PC-3 (cell line): ENCODE measurements around the gene ACTR1B. TPM values are rescaled to one million over a fixed set of nuclear protein-coding genes. Genes with fewer than 3 reads are reported as not detected.
"Not testable (repeated sequence)": the region's sequence is repeated elsewhere in the genome, so short reads cannot be mapped to it uniquely, and the experiment has no call there.

Experiments
- ATAC-seq: fragments of 200-7000 bp; cut with Tn5 transposase; 2 replicates; pipeline ENCODE4 v1.9.1; 2020; ENCODE audit warnings: mild to moderate bottlenecking, moderate library complexity
- BruUV-seq: library from RNA; stranded (reverse); fragments of 400-500 nt; replicated peaks from 2 replicates; lab custom pipeline; 2021; lab: Mats Ljungman, UMichigan
- CTCF ChIA-PET: fragments of 300-600 bp; sonication (Branson Sonifier 250); formaldehyde crosslinking; loops from one replicate; lab custom pipeline; 2022; ENCODE audit warnings: antibody characterized with exemption; lab: Charles Lee
- POLR2A ChIA-PET: fragments of 300-600 bp; sonication (Branson Sonifier 250); formaldehyde crosslinking; loops from one replicate; lab custom pipeline; 2022; ENCODE audit warnings: antibody characterized with exemption; ENCODE audit not compliant: unreplicated experiment; lab: Charles Lee
- DNase-seq: peaks from one replicate; pipeline ENCODE4 v3.0.0-alpha.2; 2015
- H2AFZ ChIP-seq: fragments of 300-600 bp; sonication (generic); 2 replicates; pipeline ENCODE4 v1.6.0; 2016; ENCODE audit warnings: antibody characterized with exemption, low read length
- H3F3A ChIP-seq: fragments of 300-600 bp; sonication (generic); one replicate; pipeline ENCODE4 v1.6.0; 2017; ENCODE audit warnings: antibody characterized with exemption, low read length, control low read depth, mild to moderate bottlenecking; ENCODE audit not compliant: unreplicated experiment
- H3K27ac ChIP-seq: fragments of 300-600 bp; sonication (generic); 2 replicates; pipeline ENCODE4 v1.5.1; 2016; ENCODE audit warnings: mild to moderate bottlenecking, low read length
- H3K27me3 ChIP-seq: fragments of 300-600 bp; sonication (generic); 2 replicates; pipeline ENCODE4 v1.6.1; 2016; ENCODE audit warnings: low read length, mixed read lengths
- H3K36me3 ChIP-seq: fragments of 300-600 bp; sonication (generic); 2 replicates; pipeline ENCODE4 v1.6.1; 2016; ENCODE audit warnings: low read depth, mixed run types, low read length, mixed read lengths
- H3K4me1 ChIP-seq: fragments of 300-600 bp; sonication (generic); 2 replicates; pipeline ENCODE4 v1.5.1; 2016; ENCODE audit warnings: low read length; ENCODE audit not compliant: insufficient read depth
- H3K4me2 ChIP-seq: fragments of 300-600 bp; sonication (generic); 2 replicates; pipeline ENCODE4 v1.6.0; 2016; ENCODE audit warnings: low read length
- H3K4me3 ChIP-seq: fragments of 300-600 bp; sonication (generic); 2 replicates; pipeline ENCODE4 v1.5.1; 2016; ENCODE audit warnings: mild to moderate bottlenecking, low read length, mixed read lengths
- H3K79me2 ChIP-seq: fragments of 300-600 bp; sonication (generic); 2 replicates; pipeline ENCODE4 v1.6.1; 2017; ENCODE audit warnings: low read length, mixed read lengths
- H3K9ac ChIP-seq: fragments of 300-600 bp; sonication (generic); 2 replicates; pipeline ENCODE4 v1.6.0; 2016; ENCODE audit warnings: mild to moderate bottlenecking, low read length
- H3K9me2 ChIP-seq: fragments of 300-600 bp; sonication (generic); replicated peaks from 2 replicates; pipeline ENCODE4 v1.6.1; 2016; ENCODE audit warnings: mixed run types, low read length, mixed read lengths
- H3K9me3 ChIP-seq: fragments of 300-600 bp; sonication (generic); 2 replicates; pipeline ENCODE4 v1.6.1; 2016; ENCODE audit warnings: low read length, mixed read lengths
- H4K20me1 ChIP-seq: fragments of 300-600 bp; sonication (generic); 2 replicates; pipeline ENCODE4 v1.6.1; 2016; ENCODE audit warnings: low read length, mixed read lengths
- CTCF ChIP-seq: fragments of 300-600 bp; sonication (generic); conservative IDR thresholded peaks from 2 replicates; pipeline ENCODE4 v1.5.1; 2017; ENCODE audit warnings: antibody characterized with exemption, low read depth, mild to moderate bottlenecking, low read length
- EZH2 ChIP-seq: fragments of 300-600 bp; sonication (generic); IDR thresholded peaks from one replicate; pipeline ENCODE4 v1.6.1; 2017; ENCODE audit warnings: antibody characterized with exemption, mild to moderate bottlenecking, low read length; ENCODE audit not compliant: unreplicated experiment
- EZH2phosphoT487 ChIP-seq: fragments of 300-600 bp; sonication (generic); IDR thresholded peaks from 2 replicates; pipeline ENCODE4 v1.6.1; 2018; ENCODE audit warnings: mild to moderate bottlenecking, antibody characterized with exemption, low read length, borderline replicate concordance
- intact Hi-C: fragments of 100-400 bp; cut with micrococcal nuclease; formaldehyde crosslinking; loops from 2 replicates; pipeline ENCODE4 v1.9.0; 2023
- total RNA-seq: library from RNA; depleted of rRNA; stranded (reverse); fragments of >200 nt; gene quantifications from 2 replicates; pipeline ENCODE4 v1.2.3, GENCODE V29; 2014

ACTR1B gene
- total RNA-seq, 1 experiment from 2014 or later = 27.0 TPM

- H3K27ac ChIP-seq, DNase-seq, H3K27me3 ChIP-seq, H3K79me2 ChIP-seq, CTCF ChIA-PET, H3K9me3 ChIP-seq, POLR2A ChIA-PET, H3K4me2 ChIP-seq, intact Hi-C loops, H3K4me3 ChIP-seq, H4K20me1 ChIP-seq, ATAC-seq, H3K4me1 ChIP-seq, BruUV-seq, H3K36me3 ChIP-seq, H3F3A ChIP-seq, H2AFZ ChIP-seq, H3K9me2 ChIP-seq, H3K9ac ChIP-seq: not testable (repeated sequence)
Measured at GRCh38 chr2:97622976-97623375, 40.9 kb downstream of the ACTR1B start.

GRCh38 chr2:97620492-97620891, 43.4 kb downstream of the ACTR1B start:
- H4K20me1 ChIP-seq, H3K79me2 ChIP-seq, H3K9me2 ChIP-seq, H2AFZ ChIP-seq, H3K4me2 ChIP-seq, H3K4me3 ChIP-seq, POLR2A ChIA-PET, H3F3A ChIP-seq, H3K27ac ChIP-seq, BruUV-seq, ATAC-seq, DNase-seq, H3K27me3 ChIP-seq, H3K9me3 ChIP-seq, H3K9ac ChIP-seq, H3K36me3 ChIP-seq, H3K4me1 ChIP-seq, intact Hi-C loops, CTCF ChIA-PET: not testable (repeated sequence)

- H3K9ac ChIP-seq, H3K9me2 ChIP-seq, H3K79me2 ChIP-seq, intact Hi-C loops, H4K20me1 ChIP-seq, H3K36me3 ChIP-seq, H3K4me2 ChIP-seq, DNase-seq, POLR2A ChIA-PET, H3K27ac ChIP-seq, H3F3A ChIP-seq, H3K4me1 ChIP-seq, H3K4me3 ChIP-seq, H3K27me3 ChIP-seq, BruUV-seq, CTCF ChIA-PET, H2AFZ ChIP-seq, H3K9me3 ChIP-seq: not testable (repeated sequence)
- peak; percentile 94 for ATAC-seq
Measured at GRCh38 chr2:97618939-97619827, 44.7 kb downstream of the ACTR1B start.

- TF ChIP-seq CTCF (no peak), EZH2phosphoT487 (no peak), EZH2 (no peak)
- no peak for DNase-seq
- Histone ChIP-seq H3F3A (no peaks in the 10 kb centered on the region), H3K27me3 (no peaks in the 10 kb centered on the region), H2AFZ (no peak overlapping the region), H3K9me3 (no peaks in the 10 kb centered on the region), H3K79me2 (no peaks in the 10 kb centered on the region), H3K27ac (no peak overlapping the region), H3K9me2 (no peaks in the 10 kb centered on the region), H3K4me1 (peaks cover 4% of the 10 kb centered on the region; the same call in 1 of the 2 replicates), H3K4me2 (no peak overlapping the region), H4K20me1 (no peaks in the 10 kb centered on the region), H3K9ac (no peak overlapping the region), H3K36me3 (no peaks in the 10 kb centered on the region), H3K4me3 (no peak overlapping the region)
- ChIA-PET POLR2A (no interaction called here), CTCF (no interaction called here)
- intact Hi-C loops = no loop called here
- ATAC-seq = no peak
- BruUV-seq = no TSS peak
Measured at GRCh38 chr2:97617911-97618310, 45.9 kb downstream of the ACTR1B start.

GRCh38 chr2:97615746-97616145, 48.1 kb downstream of the ACTR1B start:
- DNase-seq, H3F3A ChIP-seq, H3K36me3 ChIP-seq, H3K9ac ChIP-seq, H3K4me2 ChIP-seq, intact Hi-C loops, H3K4me3 ChIP-seq, POLR2A ChIA-PET, H2AFZ ChIP-seq, H3K79me2 ChIP-seq, H3K27me3 ChIP-seq, H3K9me2 ChIP-seq, H4K20me1 ChIP-seq, BruUV-seq, H3K9me3 ChIP-seq, H3K27ac ChIP-seq, H3K4me1 ChIP-seq, CTCF ChIA-PET: not testable (repeated sequence)
- peak; percentile 33 for ATAC-seq
